ENCODE data around the gene POU2AF1.

POU2AF1 gene

GRCh38 chr11:111319296-111319695 lies 59.8 kb downstream of the POU2AF1 start:
- DNase-seq (ENCODE audit: low spot score), result no peak

GRCh38 chr11:111312076-111312475 lies 67.0 kb downstream of the POU2AF1 start:
- no peak for DNase-seq (ENCODE audit: low spot score)

GRCh38 chr11:111310723-111311122 lies 68.4 kb downstream of the POU2AF1 start:
- DNase-seq (ENCODE audit: low spot score), result no peak

- DNase-seq (ENCODE audit: low spot score), result no peak
These were observed 69.0 kb downstream of the POU2AF1 start for GRCh38 chr11:111310088-111310487.

- no peak for DNase-seq (ENCODE audit: low spot score)
These were observed 69.7 kb downstream of the POU2AF1 start for GRCh38 chr11:111309215-111309915.

- no peak for DNase-seq (ENCODE audit: low spot score)
These were observed 70.9 kb downstream of the POU2AF1 start for GRCh38 chr11:111308140-111308539.

- no peak for DNase-seq (ENCODE audit: low spot score)
These were observed 71.5 kb downstream of the POU2AF1 start for GRCh38 chr11:111307472-111308108.

GRCh38 chr11:111306321-111306720 lies 72.8 kb downstream of the POU2AF1 start:
- no peak for DNase-seq (ENCODE audit: low spot score)

GRCh38 chr11:111305876-111306275 lies 73.2 kb downstream of the POU2AF1 start:
- DNase-seq (ENCODE audit: low spot score), result no peak

- no peak for DNase-seq (ENCODE audit: low spot score)
These were observed 73.8 kb downstream of the POU2AF1 start for GRCh38 chr11:111305162-111305802.

GRCh38 chr11:111303461-111303860 lies 75.6 kb downstream of the POU2AF1 start:
- DNase-seq (ENCODE audit: low spot score), result no peak

GRCh38 chr11:111302298-111302697 lies 76.8 kb downstream of the POU2AF1 start:
- no peak for DNase-seq (ENCODE audit: low spot score)
